ENCODE data around the gene MTREX.

The MTREX gene

DNA sequence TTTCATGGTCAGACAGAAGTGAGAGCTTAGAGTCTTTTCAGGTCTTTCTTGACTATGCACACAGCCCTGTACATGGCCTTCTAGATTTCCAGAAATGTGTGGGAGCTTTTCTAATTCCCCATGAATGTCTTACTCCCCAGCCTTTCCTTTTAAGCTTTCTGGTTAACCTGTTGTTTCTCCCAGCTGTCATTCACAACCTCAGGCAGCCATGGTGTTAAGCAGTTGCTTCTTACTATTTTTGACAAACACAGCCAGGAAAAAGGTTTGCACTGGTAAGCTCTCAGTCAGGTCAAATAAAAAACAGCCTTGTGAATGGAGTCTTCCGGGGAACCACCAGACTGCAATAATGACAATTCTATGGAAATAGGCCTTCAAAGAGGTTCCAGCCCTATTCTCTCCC is 84.9 kb downstream of the MTREX start:
- in situ Hi-C loops (cut with MboI; ENCODE audit: low pct_unique_long_range_greater_than_20kb, low sequenced_read_pairs, unreplicated experiment): no loop called here
- DNase-seq (ENCODE audit: low spot score): no peak
- TF ChIP-seq, protein P1, sequence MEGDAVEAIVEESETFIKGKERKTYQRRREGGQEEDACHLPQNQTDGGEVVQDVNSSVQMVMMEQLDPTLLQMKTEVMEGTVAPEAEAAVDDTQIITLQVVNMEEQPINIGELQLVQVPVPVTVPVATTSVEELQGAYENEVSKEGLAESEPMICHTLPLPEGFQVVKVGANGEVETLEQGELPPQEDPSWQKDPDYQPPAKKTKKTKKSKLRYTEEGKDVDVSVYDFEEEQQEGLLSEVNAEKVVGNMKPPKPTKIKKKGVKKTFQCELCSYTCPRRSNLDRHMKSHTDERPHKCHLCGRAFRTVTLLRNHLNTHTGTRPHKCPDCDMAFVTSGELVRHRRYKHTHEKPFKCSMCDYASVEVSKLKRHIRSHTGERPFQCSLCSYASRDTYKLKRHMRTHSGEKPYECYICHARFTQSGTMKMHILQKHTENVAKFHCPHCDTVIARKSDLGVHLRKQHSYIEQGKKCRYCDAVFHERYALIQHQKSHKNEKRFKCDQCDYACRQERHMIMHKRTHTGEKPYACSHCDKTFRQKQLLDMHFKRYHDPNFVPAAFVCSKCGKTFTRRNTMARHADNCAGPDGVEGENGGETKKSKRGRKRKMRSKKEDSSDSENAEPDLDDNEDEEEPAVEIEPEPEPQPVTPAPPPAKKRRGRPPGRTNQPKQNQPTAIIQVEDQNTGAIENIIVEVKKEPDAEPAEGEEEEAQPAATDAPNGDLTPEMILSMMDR (IDR thresholded peaks at IDR 0.05; ENCODE audit: extremely low read depth, insufficient read depth, missing control alignments): no peak

DNA sequence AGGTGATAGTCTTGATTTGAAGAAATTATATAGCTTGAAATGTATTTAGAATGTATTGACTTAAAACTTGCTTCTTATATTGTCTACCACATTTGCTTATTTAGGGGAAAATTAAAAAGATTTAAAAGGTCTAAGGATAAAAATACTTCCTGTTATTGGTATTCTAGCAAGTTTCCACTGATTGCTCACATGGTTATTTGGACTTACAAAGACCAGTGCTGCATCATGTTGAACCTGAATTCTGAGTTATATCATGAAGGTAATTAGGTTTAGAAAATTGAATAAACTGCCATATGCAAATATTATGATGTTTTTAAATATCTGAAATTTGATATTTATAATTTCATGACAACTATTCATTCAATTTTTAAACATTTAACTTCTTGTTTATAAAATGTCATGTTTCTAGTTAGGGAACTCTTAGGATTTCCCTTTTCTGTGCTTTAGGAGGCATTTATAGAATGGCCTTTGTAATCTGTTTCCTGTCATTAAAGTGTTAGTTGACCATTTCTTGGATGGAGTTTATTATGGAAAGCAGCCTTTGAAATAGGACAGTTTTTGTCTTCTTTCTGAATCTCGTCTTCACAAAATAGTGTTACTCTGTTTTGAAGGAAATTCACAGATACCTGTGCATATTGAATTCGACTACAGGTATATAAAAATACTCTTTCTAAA is 85.8 kb downstream of the MTREX start:
- in situ Hi-C loops (cut with MboI; ENCODE audit: low pct_unique_long_range_greater_than_20kb, low sequenced_read_pairs, unreplicated experiment): no loop called here
- no peak for DNase-seq (ENCODE audit: low spot score)
- TF ChIP-seq, protein P1 (IDR thresholded peaks at IDR 0.05; ENCODE audit: extremely low read depth, insufficient read depth, missing control alignments): no peak

DNA sequence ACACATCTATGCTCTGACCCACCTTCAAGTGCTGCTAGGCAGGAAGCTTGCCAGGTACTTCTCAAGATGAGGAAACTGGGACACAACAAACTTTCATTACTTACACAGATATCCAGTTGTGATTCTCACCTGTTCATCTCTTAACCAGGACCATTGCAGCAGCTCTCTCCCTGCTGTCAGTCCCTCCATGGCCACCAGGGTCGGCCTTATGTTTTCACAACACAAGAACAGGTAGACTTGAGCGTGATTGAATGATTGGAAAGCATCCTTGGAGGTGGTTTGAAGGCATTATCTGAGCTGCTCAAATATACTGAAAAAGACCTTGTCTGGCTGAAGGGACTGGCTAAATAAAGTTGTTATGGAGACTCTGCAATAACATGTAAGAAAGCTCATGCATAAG is 94.4 kb downstream of the MTREX start:
- in situ Hi-C loops (cut with MboI; ENCODE audit: low pct_unique_long_range_greater_than_20kb, low sequenced_read_pairs, unreplicated experiment): loop anchor here (25.0 kb wide), 1 partner anchor 285 kb away; no protein-coding TSS in a partner anchor
- DNase-seq (ENCODE audit: low spot score): no peak
- TF ChIP-seq, protein P1 (IDR thresholded peaks at IDR 0.05; ENCODE audit: extremely low read depth, insufficient read depth, missing control alignments): no peak

DNA sequence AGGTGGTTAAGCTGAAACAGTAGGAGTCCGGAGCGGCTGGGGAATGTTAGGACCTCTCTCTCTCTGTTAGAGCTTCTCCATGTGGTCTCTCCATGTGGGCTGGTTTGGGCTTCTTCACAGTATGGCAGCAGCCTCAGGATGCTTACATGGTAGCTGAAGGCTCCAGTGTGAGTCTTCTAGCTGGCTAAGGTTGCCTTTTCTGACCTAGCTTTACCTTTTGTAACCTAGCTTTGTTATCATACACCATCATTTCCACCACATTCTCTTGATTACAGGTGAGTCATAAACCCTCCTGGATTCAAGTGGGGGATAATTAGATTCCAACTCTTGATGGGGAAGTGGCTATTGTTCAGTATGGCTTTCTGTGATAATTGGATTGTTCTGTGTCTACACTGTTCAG is 98.5 kb downstream of the MTREX start:
- DNase-seq (ENCODE audit: low spot score): no peak
- TF ChIP-seq, protein P1 (IDR thresholded peaks at IDR 0.05; ENCODE audit: extremely low read depth, insufficient read depth, missing control alignments): no peak
- in situ Hi-C loops (cut with MboI; ENCODE audit: low pct_unique_long_range_greater_than_20kb, low sequenced_read_pairs, unreplicated experiment): loop anchor here (25.0 kb wide), 1 partner anchor 281 kb away; no protein-coding TSS in a partner anchor

DNA sequence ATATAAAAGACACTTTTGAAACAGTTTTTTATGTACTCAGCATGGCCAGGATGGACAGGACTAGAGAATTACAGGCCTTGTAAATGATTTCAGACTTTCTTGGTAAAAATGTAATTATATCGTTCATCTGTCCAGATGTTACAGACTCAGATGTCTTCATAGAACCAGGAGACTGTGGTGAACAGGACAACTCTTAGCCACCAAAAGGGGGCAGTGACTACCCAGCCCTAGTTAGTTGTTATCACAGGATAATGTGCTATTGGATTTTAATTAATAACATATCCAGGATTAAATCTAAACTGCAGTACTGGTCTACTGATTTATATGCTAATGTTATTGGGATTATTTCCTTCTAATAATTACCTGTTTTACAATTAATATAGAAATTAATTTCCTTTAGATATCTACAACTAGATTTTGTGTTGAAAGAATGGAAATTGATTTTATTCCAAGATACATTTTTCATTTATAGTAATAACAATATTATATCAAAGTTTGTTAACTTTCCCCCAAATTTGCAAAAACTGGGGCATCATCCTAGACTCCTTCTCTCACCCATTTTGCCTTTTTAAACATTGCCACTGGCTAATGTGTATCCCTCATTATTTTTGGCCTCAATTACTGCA is 99.4 kb downstream of the MTREX start:
- TF ChIP-seq, protein P1 (IDR thresholded peaks at IDR 0.05; ENCODE audit: extremely low read depth, insufficient read depth, missing control alignments): peak; percentile 55
- in situ Hi-C loops (cut with MboI; ENCODE audit: low pct_unique_long_range_greater_than_20kb, low sequenced_read_pairs, unreplicated experiment): loop anchor here (25.0 kb wide), 1 partner anchor 280 kb away; no protein-coding TSS in a partner anchor
- DNase-seq (ENCODE audit: low spot score): no peak

DNA sequence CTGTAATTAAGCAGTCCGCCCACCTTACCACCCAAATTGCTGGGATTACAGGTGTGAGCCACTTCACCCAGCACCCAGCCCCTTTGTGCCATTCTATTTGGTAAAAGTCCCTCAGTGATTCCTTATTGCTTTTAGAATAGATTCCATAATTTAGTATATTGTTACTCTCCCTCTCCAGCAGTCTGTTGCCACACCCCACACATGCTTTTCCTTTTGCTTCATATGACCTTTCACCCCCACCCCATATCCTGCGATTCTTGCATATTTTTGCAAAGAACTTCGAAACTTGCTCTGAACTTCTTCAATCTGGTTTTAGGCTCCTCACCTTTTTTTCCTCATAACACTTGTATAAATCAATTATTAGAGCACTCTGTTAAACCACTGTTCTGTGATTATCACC is 100.2 kb downstream of the MTREX start:
- TF ChIP-seq, protein P1 (IDR thresholded peaks at IDR 0.05; ENCODE audit: extremely low read depth, insufficient read depth, missing control alignments): no peak
- DNase-seq (ENCODE audit: low spot score): no peak
- in situ Hi-C loops (cut with MboI; ENCODE audit: low pct_unique_long_range_greater_than_20kb, low sequenced_read_pairs, unreplicated experiment): loop anchor here (25.0 kb wide), 1 partner anchor 279 kb away; no protein-coding TSS in a partner anchor

Measured in GM13977 (cell line).